CD4-positive, alpha-beta T cell treated with Interleukin-1 beta for 1 hour (primary cell): Measurements from ENCODE around the gene GAK.
"Not testable (repeated sequence)": the region's sequence is repeated elsewhere in the genome, so short reads cannot be mapped to it uniquely, and the experiment has no call there.

Experiments
- DNase-seq, 2 donors: peaks; one replicate each; pipeline ENCODE4 v3.0.0-alpha.2; 2020 to 2022

The GAK gene

GRCh38 chr4:931960-932712, at the start of gene GAK, which contains the start of gene TMEM175:
Gene GAK (minus strand): TSS chr4:932316. CDS start chr4:932187, 129 bp downstream.
Gene TMEM175 (plus strand): TSS chr4:932460. CDS start chr4:947740, 15,280 bp downstream.
- DNase-seq = peak; percentile 97

- DNase-seq = no peak
Measured at GRCh38 chr4:978957-979701, 47.0 kb upstream of the GAK start.

- DNase-seq = not testable (repeated sequence)
Measured at GRCh38 chr4:976016-976415, 43.9 kb upstream of the GAK start.

GRCh38 chr4:974668-975067, 42.6 kb upstream of the GAK start:
- DNase-seq = no peak

- peak; percentile 91 to 93 for DNase-seq
Measured at GRCh38 chr4:973431-974397, 41.6 kb upstream of the GAK start, which contains the start of gene DGKQ. Gene DGKQ (minus strand): TSS chr4:973569. CDS start chr4:973482, 87 bp downstream.

- peak; percentile 60 to 65 for DNase-seq
Measured at GRCh38 chr4:972651-973424, 40.7 kb upstream of the GAK start.

GRCh38 chr4:971666-972500, 39.8 kb upstream of the GAK start:
- no peak for DNase-seq

GRCh38 chr4:970854-971520, 38.9 kb upstream of the GAK start:
- DNase-seq = no peak

- peak; percentile 73 to 74 for DNase-seq
Measured at GRCh38 chr4:970046-970745, 38.1 kb upstream of the GAK start.

GRCh38 chr4:968621-969394, 36.7 kb upstream of the GAK start:
- DNase-seq = no peak

GRCh38 chr4:968221-968620, 36.1 kb upstream of the GAK start:
- no peak for DNase-seq

- DNase-seq = no peak
Measured at GRCh38 chr4:967113-968104, 35.3 kb upstream of the GAK start.

GRCh38 chr4:966266-967112, 34.4 kb upstream of the GAK start:
- no peak for DNase-seq

- no peak for DNase-seq
Measured at GRCh38 chr4:965766-966134, 33.6 kb upstream of the GAK start.

GRCh38 chr4:965048-965765, 33.1 kb upstream of the GAK start:
- no peak for DNase-seq
